Caco-2 (cell line): ENCODE results near the gene EVI5L. TPM values are rescaled to one million over a fixed set of nuclear protein-coding genes. Genes with fewer than 3 reads are reported as not detected.

Source experiments
- BruUV-seq: library from RNA; stranded (reverse); fragments of 400-500 nt; replicated peaks from 2 replicates; lab custom pipeline; 2021; lab: Mats Ljungman, UMichigan
- CTCF ChIA-PET: fragments of 300-600 bp; sonication (Branson Sonifier 250); formaldehyde crosslinking; loops from one replicate; lab custom pipeline; 2022; ENCODE audit warnings: antibody characterized with exemption; lab: Charles Lee
- POLR2A ChIA-PET: fragments of 300-600 bp; sonication (Branson Sonifier 250); formaldehyde crosslinking; loops from one replicate; lab custom pipeline; 2022; ENCODE audit warnings: antibody characterized with exemption; lab: Charles Lee
- DNase-seq, 2 experiments: peaks; one replicate each; pipeline versions ENCODE4 v3.0.0 to v3.0.0-alpha.2; 2020 to 2022
- H3K27me3 ChIP-seq: replicated peaks from 2 replicates; pipeline ENCODE4 v1.6.0; 2011; ENCODE audit warnings: low read length; ENCODE audit not compliant: control insufficient read depth, insufficient read depth
- H3K36me3 ChIP-seq: 2 replicates; pipeline ENCODE4 v1.5.1; 2011; ENCODE audit warnings: low read length; ENCODE audit not compliant: control insufficient read depth, insufficient read depth
- H3K4me1 ChIP-seq: fragments of 250-450 bp; sonication (Bioruptor Pico); 2 replicates; pipeline ENCODE4 v1.5.1; 2020; ENCODE audit warnings: mild to moderate bottlenecking
- H3K4me3 ChIP-seq: 2 replicates; pipeline ENCODE4 v1.5.1; 2011; ENCODE audit warnings: low read depth, mild to moderate bottlenecking, control low read depth, low read length
- H3K9me3 ChIP-seq: fragments of 250-450 bp; sonication (Bioruptor Pico); 2 replicates; pipeline ENCODE4 v1.5.1; 2020; ENCODE audit warnings: mild to moderate bottlenecking, moderate library complexity
- H3K27ac Mint-ChIP-seq: one replicate; pipeline ENCODE4 v1.8.0; 2022; ENCODE audit warnings: mixed read lengths; ENCODE audit not compliant: unreplicated experiment
- H3K27me3 Mint-ChIP-seq: one replicate; pipeline ENCODE4 v1.8.0; 2022; ENCODE audit warnings: mixed read lengths; ENCODE audit not compliant: insufficient read depth, unreplicated experiment
- H3K36me3 Mint-ChIP-seq: one replicate; pipeline ENCODE4 v1.8.0; 2022; ENCODE audit warnings: mild to moderate bottlenecking, mixed read lengths; ENCODE audit not compliant: insufficient read depth, unreplicated experiment
- H3K4me1 Mint-ChIP-seq: one replicate; pipeline ENCODE4 v1.8.0; 2022; ENCODE audit warnings: low read depth, mixed read lengths; ENCODE audit not compliant: unreplicated experiment
- H3K4me3 Mint-ChIP-seq: one replicate; pipeline ENCODE4 v1.8.0; 2022; ENCODE audit warnings: mild to moderate bottlenecking, moderate library complexity, mixed read lengths; ENCODE audit not compliant: unreplicated experiment
- H3K9me3 Mint-ChIP-seq: one replicate; pipeline ENCODE4 v1.8.0; 2022; ENCODE audit warnings: mixed read lengths; ENCODE audit not compliant: unreplicated experiment
- intact Hi-C: fragments of 100-400 bp; cut with micrococcal nuclease; formaldehyde crosslinking; loops from one replicate; pipeline ENCODE4 v1.10.0; 2022; ENCODE audit not compliant: unreplicated experiment
- total RNA-seq: library from RNA; stranded (reverse); gene quantifications from 2 replicates; pipeline ENCODE4 v1.2.3, GENCODE V29; 2022
- TF ChIP-seq, protein P1 (sequence below), 2 experiments: fragments of 200-600 bp in 1 of 2; IDR thresholded peaks; 1 replicate in 1 of 2; 2 replicates in 1 of 2; pipeline versions ENCODE4 v1.5.1 to v1.8.0; 2011 to 2022; ENCODE audit warnings: antibody characterized with exemption in 1 of 2, control low read depth in 1 of 2, inconsistent platforms in 1 of 2, low read depth in 1 of 2, low read length in 1 of 2, mild to moderate bottlenecking in 1 of 2, moderate library complexity in 1 of 2; ENCODE audit not compliant: insufficient read depth in 1 of 2, severe bottlenecking in 1 of 2, unreplicated experiment in 1 of 2

Gene EVI5L
- total RNA-seq, 1 experiment from 2014 or later = 9.8 TPM

DNA sequence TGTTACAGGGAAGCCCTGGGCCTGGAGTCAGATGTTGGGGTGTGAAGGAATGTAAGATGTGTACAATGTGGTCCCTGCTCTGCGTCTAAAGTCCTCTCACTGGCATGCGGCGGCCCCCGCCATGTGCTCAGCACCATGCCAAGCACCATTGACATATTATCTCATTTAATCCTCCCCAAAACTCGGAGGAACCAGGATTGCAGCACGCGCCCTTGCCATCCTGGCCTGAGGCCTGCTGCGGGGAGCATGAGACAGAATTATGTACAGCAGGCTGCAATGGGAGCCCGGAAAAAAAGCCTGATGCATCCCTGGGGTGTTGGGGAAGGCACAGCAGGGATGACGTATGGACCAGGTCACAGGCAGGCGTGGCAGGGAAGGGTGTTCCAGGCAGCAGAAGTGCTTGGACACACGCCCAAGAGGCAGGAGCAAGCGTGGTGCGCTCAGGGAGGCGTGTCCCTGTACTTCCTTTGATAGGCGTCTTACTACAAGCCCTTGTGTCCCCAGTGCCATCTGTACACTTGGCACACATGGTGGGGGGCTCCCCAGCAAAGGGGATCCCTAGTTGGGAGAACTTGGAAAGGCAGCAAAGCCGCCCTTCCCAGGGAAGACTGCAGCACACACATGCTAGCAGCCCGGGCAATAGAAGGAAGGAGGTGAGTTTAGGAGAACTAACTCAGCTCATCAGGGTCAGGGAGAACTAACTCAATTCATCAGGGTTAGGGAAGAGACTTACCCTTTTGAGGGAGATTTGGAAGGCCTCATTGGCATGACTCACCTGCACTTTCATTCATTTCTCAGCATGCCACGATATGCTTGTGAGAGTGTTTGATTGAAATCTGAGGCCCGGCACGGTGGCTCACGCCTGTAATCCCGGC, 3.4 kb downstream of the EVI5L start:
- H3K4me1 ChIP-seq = no peaks in the 10 kb centered on the region; the same call in 1 of the 2 replicates
- no peaks in the 10 kb centered on the region for H3K9me3 Mint-ChIP-seq
- H3K4me1 Mint-ChIP-seq = peaks cover 7% of the 10 kb centered on the region
- H3K27me3 Mint-ChIP-seq = peaks cover 2% of the 10 kb centered on the region
- H3K36me3 Mint-ChIP-seq = peaks cover 13% of the 10 kb centered on the region
- BruUV-seq = no TSS peak
- H3K36me3 ChIP-seq = no peaks in the 10 kb centered on the region
- no peak overlapping the region for H3K27ac Mint-ChIP-seq
- TF ChIP-seq, protein P1, sequence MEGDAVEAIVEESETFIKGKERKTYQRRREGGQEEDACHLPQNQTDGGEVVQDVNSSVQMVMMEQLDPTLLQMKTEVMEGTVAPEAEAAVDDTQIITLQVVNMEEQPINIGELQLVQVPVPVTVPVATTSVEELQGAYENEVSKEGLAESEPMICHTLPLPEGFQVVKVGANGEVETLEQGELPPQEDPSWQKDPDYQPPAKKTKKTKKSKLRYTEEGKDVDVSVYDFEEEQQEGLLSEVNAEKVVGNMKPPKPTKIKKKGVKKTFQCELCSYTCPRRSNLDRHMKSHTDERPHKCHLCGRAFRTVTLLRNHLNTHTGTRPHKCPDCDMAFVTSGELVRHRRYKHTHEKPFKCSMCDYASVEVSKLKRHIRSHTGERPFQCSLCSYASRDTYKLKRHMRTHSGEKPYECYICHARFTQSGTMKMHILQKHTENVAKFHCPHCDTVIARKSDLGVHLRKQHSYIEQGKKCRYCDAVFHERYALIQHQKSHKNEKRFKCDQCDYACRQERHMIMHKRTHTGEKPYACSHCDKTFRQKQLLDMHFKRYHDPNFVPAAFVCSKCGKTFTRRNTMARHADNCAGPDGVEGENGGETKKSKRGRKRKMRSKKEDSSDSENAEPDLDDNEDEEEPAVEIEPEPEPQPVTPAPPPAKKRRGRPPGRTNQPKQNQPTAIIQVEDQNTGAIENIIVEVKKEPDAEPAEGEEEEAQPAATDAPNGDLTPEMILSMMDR (IDR thresholded peaks at IDR 0.05; ENCODE audit: insufficient read depth in 1 of 2, low read depth in 1 of 2, low read length in 1 of 2, severe bottlenecking in 1 of 2, unreplicated experiment in 1 of 2) = no peak
- no peak for DNase-seq
- ChIA-PET CTCF (no interaction called here), POLR2A (no interaction called here)
- no peak overlapping the region for H3K4me3 ChIP-seq
- H3K27me3 ChIP-seq = no peaks in the 10 kb centered on the region
- H3K9me3 ChIP-seq = no peaks in the 10 kb centered on the region
- intact Hi-C loops = no loop called here
- H3K4me3 Mint-ChIP-seq = no peak overlapping the region

DNA sequence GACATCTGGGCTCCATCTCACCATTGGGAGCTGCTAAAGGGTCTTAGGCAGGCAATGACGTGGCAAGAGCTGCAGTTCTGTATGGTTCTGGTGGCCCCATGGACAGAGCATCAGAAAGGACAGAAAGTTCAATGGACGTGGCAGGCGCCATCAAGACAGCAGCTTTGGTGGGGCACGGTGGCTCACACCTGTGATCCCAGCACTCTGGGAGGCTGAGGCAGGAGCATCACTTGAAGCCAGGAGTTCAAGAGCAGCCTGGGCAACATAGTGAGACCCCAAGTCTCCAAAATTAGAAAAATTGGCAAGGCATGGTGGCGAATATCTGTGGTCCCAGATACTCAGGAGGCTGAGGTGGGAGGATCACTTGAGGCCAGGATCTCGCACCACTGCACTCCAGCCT, 9.5 kb downstream of the EVI5L start:
- TF ChIP-seq, protein P1 (IDR thresholded peaks at IDR 0.05; ENCODE audit: insufficient read depth in 1 of 2, low read depth in 1 of 2, low read length in 1 of 2, severe bottlenecking in 1 of 2, unreplicated experiment in 1 of 2) = no peak
- H3K27me3 Mint-ChIP-seq = no peaks in the 10 kb centered on the region
- Histone ChIP-seq H3K4me3 (no peak overlapping the region), H3K9me3 (no peaks in the 10 kb centered on the region), H3K36me3 (no peaks in the 10 kb centered on the region), H3K27me3 (no peaks in the 10 kb centered on the region), H3K4me1 (no peaks in the 10 kb centered on the region)
- H3K27ac Mint-ChIP-seq = no peak overlapping the region
- H3K4me3 Mint-ChIP-seq = no peak overlapping the region
- ChIA-PET CTCF (no interaction called here), POLR2A (interaction anchor here (0.6 kb wide), 1 partner anchor 56 kb away, joined by 3 read pairs; no protein-coding TSS in a partner anchor)
- no TSS peak for BruUV-seq
- intact Hi-C loops = no loop called here
- H3K36me3 Mint-ChIP-seq = no peaks in the 10 kb centered on the region
- no peak for DNase-seq
- H3K9me3 Mint-ChIP-seq = no peaks in the 10 kb centered on the region
- no peaks in the 10 kb centered on the region for H3K4me1 Mint-ChIP-seq

DNA sequence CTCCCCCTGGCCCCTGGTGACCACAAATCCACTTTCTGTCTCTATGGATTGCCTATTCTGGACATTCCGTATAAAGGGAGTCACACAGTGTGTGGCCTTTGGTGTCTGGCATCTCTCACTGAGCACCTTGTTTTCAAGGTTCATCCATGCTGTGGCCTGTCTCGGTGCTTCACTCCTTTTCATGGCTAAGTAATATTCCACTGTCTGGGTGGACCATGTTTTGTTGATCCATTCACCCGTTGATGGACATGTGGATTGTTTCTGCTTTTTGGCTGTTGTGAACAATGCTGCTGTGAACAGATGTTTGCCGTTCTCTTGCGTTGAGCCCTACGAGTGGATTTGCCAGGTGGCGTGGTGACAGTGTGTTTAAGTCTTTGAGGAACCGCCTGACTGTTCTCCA, 10.6 kb downstream of the EVI5L start:
- H3K4me3 ChIP-seq = no peak overlapping the region
- POLR2A ChIA-PET = no interaction called here
- H3K4me1 ChIP-seq = no peaks in the 10 kb centered on the region
- no peak overlapping the region for H3K4me3 Mint-ChIP-seq
- no peaks in the 10 kb centered on the region for H3K27me3 Mint-ChIP-seq
- no peaks in the 10 kb centered on the region for H3K27me3 ChIP-seq
- H3K36me3 ChIP-seq = no peaks in the 10 kb centered on the region
- H3K9me3 ChIP-seq = no peaks in the 10 kb centered on the region
- H3K4me1 Mint-ChIP-seq = no peaks in the 10 kb centered on the region
- no peaks in the 10 kb centered on the region for H3K9me3 Mint-ChIP-seq
- TF ChIP-seq, protein P1 (IDR thresholded peaks at IDR 0.05; ENCODE audit: insufficient read depth in 1 of 2, low read depth in 1 of 2, low read length in 1 of 2, severe bottlenecking in 1 of 2, unreplicated experiment in 1 of 2) = no peak
- H3K36me3 Mint-ChIP-seq = no peaks in the 10 kb centered on the region
- H3K27ac Mint-ChIP-seq = no peak overlapping the region
- BruUV-seq = no TSS peak
- intact Hi-C loops = no loop called here
- no peak for DNase-seq
- CTCF ChIA-PET = no interaction called here
